H1 (cell line): Measurements from ENCODE around the gene ADAMTS1. TPM values are rescaled to one million over a fixed set of nuclear protein-coding genes. Genes with fewer than 3 reads are reported as not detected.

Source experiments
- CTCF ChIA-PET: fragments of 300-600 bp; sonication (Branson Sonifier 250); formaldehyde crosslinking; loops from one replicate; lab custom pipeline; 2021; ENCODE audit not compliant: partially characterized antibody; lab: Charles Lee
- POLR2A ChIA-PET: fragments of 300-600 bp; sonication (Branson Sonifier 250); formaldehyde crosslinking; loops from one replicate; lab custom pipeline; 2021; ENCODE audit warnings: inconsistent platforms; ENCODE audit not compliant: partially characterized antibody; lab: Charles Lee
- DNase-seq, 2 experiments: peaks; one replicate each; pipeline versions ENCODE4 v3.0.0 to v3.0.0-alpha.2; 2010 to 2022; ENCODE audit warnings: low spot score in 2 of 2, low read depth in 1 of 2, mixed read lengths in 1 of 2
- FAIRE-seq: peaks from 2 replicates; lab custom pipeline; 2011; peaks lifted over from hg19 to GRCh38; lab: Jason Lieb, UNC
- H2AFZ ChIP-seq: 2 replicates; pipeline ENCODE4 v1.8.1; 2012; ENCODE audit warnings: low read length, inconsistent platforms
- H2AK5ac ChIP-seq: 2 replicates; pipeline ENCODE4 v1.6.1; 2013; ENCODE audit warnings: low read depth, low read length
- H2BK120ac ChIP-seq: replicated peaks from 2 replicates; pipeline ENCODE3; 2013; ENCODE audit warnings: low read depth, low read length, inconsistent platforms
- H2BK12ac ChIP-seq: 2 replicates; pipeline ENCODE4 v1.6.1; 2013; ENCODE audit warnings: low read depth, low read length
- H2BK15ac ChIP-seq: 2 replicates; pipeline ENCODE4 v1.6.1; 2013; ENCODE audit warnings: low read length
- H2BK20ac ChIP-seq: 2 replicates; pipeline ENCODE4 v1.6.1; 2013; ENCODE audit warnings: low read length
- H2BK5ac ChIP-seq: 2 replicates; pipeline ENCODE4 v1.6.1; 2013; ENCODE audit warnings: low read depth, low read length
- H3K14ac ChIP-seq: 2 replicates; pipeline ENCODE4 v1.6.1; 2013; ENCODE audit warnings: inconsistent platforms; ENCODE audit not compliant: insufficient read length
- H3K18ac ChIP-seq: 2 replicates; pipeline ENCODE4 v1.6.1; 2013; ENCODE audit warnings: low read length; ENCODE audit errors: extremely low read depth
- H3K23ac ChIP-seq: 2 replicates; pipeline ENCODE4 v1.6.1; 2013; ENCODE audit warnings: inconsistent platforms; ENCODE audit not compliant: insufficient read length
- H3K23me2 ChIP-seq: 2 replicates; pipeline ENCODE4 v1.6.1; 2013; ENCODE audit warnings: low read depth, low read length
- H3K27ac ChIP-seq: 2 replicates; pipeline ENCODE4 v1.6.1; 2011; ENCODE audit warnings: low read depth, low read length, inconsistent platforms
- H3K27me3 ChIP-seq, 4 experiments: replicated peaks in 1 of 4; 1 replicate in 1 of 4; 2 replicates in 3 of 4; pipeline versions ENCODE4 v1.6.1 to v1.8.1; 2011 to 2013; ENCODE audit warnings: low read length in 3 of 4, mild to moderate bottlenecking in 3 of 4, inconsistent platforms in 2 of 4, mixed read lengths in 2 of 4, moderate library complexity in 1 of 4; ENCODE audit not compliant: control insufficient read depth in 3 of 4, insufficient read depth in 3 of 4; ENCODE audit errors: extremely low read depth in 1 of 4
- H3K36me3 ChIP-seq, 4 experiments: 2 replicates each; pipeline versions ENCODE4 v1.6.1 to v1.8.1; 2011 to 2013; ENCODE audit warnings: mild to moderate bottlenecking in 4 of 4, low read length in 3 of 4, moderate library complexity in 2 of 4, control low read depth in 1 of 4, inconsistent platforms in 1 of 4; ENCODE audit not compliant: insufficient read depth in 4 of 4, control insufficient read depth in 2 of 4
- H3K4ac ChIP-seq: replicated peaks from 2 replicates; pipeline ENCODE3; 2013; ENCODE audit warnings: low read length, low read depth, mixed read lengths, inconsistent platforms; ENCODE audit not compliant: insufficient read length
- H3K4me1 ChIP-seq, 4 experiments: replicated peaks in 1 of 4; 1 replicate in 1 of 4; 2 replicates in 3 of 4; pipeline versions ENCODE4 v1.6.1 to v1.8.1; 2011 to 2013; ENCODE audit warnings: low read length in 3 of 4, inconsistent platforms in 2 of 4, mixed read lengths in 1 of 4; ENCODE audit not compliant: insufficient read depth in 4 of 4, control insufficient read depth in 3 of 4
- H3K4me2 ChIP-seq, 2 experiments: 2 replicates each; pipeline versions ENCODE4 v1.6.1 to v1.8.1; 2011 to 2013; ENCODE audit warnings: low read depth in 2 of 2, low read length in 2 of 2, control low read depth in 1 of 2, inconsistent platforms in 1 of 2, mild to moderate bottlenecking in 1 of 2; ENCODE audit not compliant: insufficient read depth in 1 of 2
- H3K4me3 ChIP-seq, 4 experiments: fragments of 200-600, 300-600 bp in 1 of 4; sonication (generic), shearing (Covaris generic), sonication (Bioruptor Twin) in 1 of 4; 2 replicates each; pipeline versions ENCODE4 v1.5.1 to v1.8.1; 2011 to 2016; ENCODE audit warnings: low read length in 4 of 4, low read depth in 3 of 4, control low read depth in 2 of 4, inconsistent platforms in 2 of 4, mild to moderate bottlenecking in 2 of 4, mixed read lengths in 1 of 4, moderate library complexity in 1 of 4; ENCODE audit not compliant: insufficient read depth in 2 of 4; ENCODE audit errors: extremely low read depth in 1 of 4
- H3K56ac ChIP-seq: replicated peaks from 2 replicates; pipeline ENCODE3; 2013; ENCODE audit warnings: low read depth, mild to moderate bottlenecking, mixed read lengths, low read length, inconsistent platforms; ENCODE audit not compliant: insufficient read length
- H3K79me1 ChIP-seq: 2 replicates; pipeline ENCODE4 v1.6.1; 2013; ENCODE audit warnings: low read depth, low read length, control low read depth
- H3K79me2 ChIP-seq, 2 experiments: 2 replicates each; pipeline versions ENCODE4 v1.6.1 to v1.8.1; 2012 to 2013; ENCODE audit warnings: low read length in 2 of 2, mild to moderate bottlenecking in 2 of 2, inconsistent platforms in 1 of 2; ENCODE audit not compliant: insufficient read depth in 2 of 2, control insufficient read depth in 1 of 2
- H3K9ac ChIP-seq, 4 experiments: replicated peaks in 1 of 4; 1 replicate in 1 of 4; 2 replicates in 3 of 4; pipeline versions ENCODE4 v1.6.1 to v1.8.1; 2011 to 2013; ENCODE audit warnings: low read depth in 3 of 4, low read length in 3 of 4, control low read depth in 2 of 4, mild to moderate bottlenecking in 2 of 4, moderate library complexity in 2 of 4, inconsistent platforms in 1 of 4; ENCODE audit errors: extremely low read depth in 1 of 4
- H3K9me3 ChIP-seq, 2 experiments: 2 replicates each; pipeline versions ENCODE4 v1.6.1 to v1.8.1; 2012 to 2013; ENCODE audit warnings: mild to moderate bottlenecking in 2 of 2, moderate library complexity in 2 of 2, control low read depth in 1 of 2, inconsistent platforms in 1 of 2, low read depth in 1 of 2, low read length in 1 of 2, mixed read lengths in 1 of 2; ENCODE audit not compliant: insufficient read depth in 2 of 2
- H4K20me1 ChIP-seq, 2 experiments: replicated peaks in 1 of 2; 2 replicates each; pipeline versions ENCODE3 to v1.8.1; 2011 to 2013; ENCODE audit warnings: inconsistent platforms in 2 of 2, low read length in 2 of 2, mild to moderate bottlenecking in 1 of 2; ENCODE audit not compliant: insufficient read depth in 2 of 2, control insufficient read depth in 1 of 2
- H4K5ac ChIP-seq: 2 replicates; pipeline ENCODE4 v1.6.1; 2013; ENCODE audit warnings: low read length, low read depth, mixed read lengths, inconsistent platforms; ENCODE audit not compliant: insufficient read length
- H4K8ac ChIP-seq: 2 replicates; pipeline ENCODE4 v1.8.0; 2013; ENCODE audit warnings: mild to moderate bottlenecking, moderate library complexity, low read length, inconsistent platforms; ENCODE audit not compliant: insufficient read depth; ENCODE audit errors: extremely low read depth
- H4K91ac ChIP-seq: replicated peaks from 2 replicates; pipeline ENCODE3; 2013; ENCODE audit warnings: low read length, mixed read lengths, inconsistent platforms; ENCODE audit not compliant: insufficient read length
- CEBPB ChIP-seq: IDR thresholded peaks from 2 replicates; pipeline ENCODE4 v1.6.1; 2012; ENCODE audit warnings: low read depth, low read length
- KDM5A ChIP-seq: fragments of 200-600 bp; IDR thresholded peaks from 2 replicates; pipeline ENCODE4 v1.7.1; 2012; ENCODE audit warnings: mild to moderate bottlenecking, low read length, inconsistent platforms, mixed read lengths
- POLR2A ChIP-seq, 2 experiments: IDR thresholded peaks; 1 replicate in 1 of 2; 2 replicates in 1 of 2; pipeline ENCODE4 v1.6.1; 2011; ENCODE audit warnings: low read depth in 2 of 2, low read length in 2 of 2, mild to moderate bottlenecking in 2 of 2; ENCODE audit errors: control extremely low read depth in 1 of 2
- SIX5 ChIP-seq: IDR thresholded peaks from 2 replicates; pipeline ENCODE4 v1.6.1; 2011; ENCODE audit warnings: mild to moderate bottlenecking, low read depth, low read length
- SP4 ChIP-seq: IDR thresholded peaks from 2 replicates; pipeline ENCODE4 v1.6.1; 2012; ENCODE audit warnings: low read length, inconsistent platforms
- TCF12 ChIP-seq: IDR thresholded peaks from 2 replicates; pipeline ENCODE4 v1.6.1; 2011; ENCODE audit warnings: low read depth, mild to moderate bottlenecking, low read length
- WGBS, 2 experiments: shearing (Covaris generic) in 1 of 2; methylation state at CpG; one replicate each; pipeline versions ENCODE4 v1.1.6 to v1.1.7; 2013 to 2015; ENCODE audit warnings: low lambda C conversion rate in 2 of 2, mixed read lengths in 2 of 2, inconsistent platforms in 1 of 2, low coverage in 1 of 2, missing lambda C conversion rate in 1 of 2; ENCODE audit not compliant: insufficient replicate concordance in 2 of 2, insufficient coverage in 1 of 2, insufficient read length in 1 of 2; ENCODE audit errors: extremely low coverage in 1 of 2, missing lambda C conversion rate in 1 of 2; 5-methylcytosine and 5-hydroxymethylcytosine counted together
- polyA plus RNA-seq, 7 experiments: library from polyadenylated mRNA; depleted of rRNA in 3 of 7; stranded (reverse) in 5 of 7; unstranded in 2 of 7; fragments of >200 nt in 5 of 7; fragments of 200-250 nt in 2 of 7; gene quantifications; 1 replicate in 5 of 7; 2 replicates in 1 of 7; 4 replicates in 1 of 7; pipeline versions ENCODE4 v1.2.1 to v1.2.3, GENCODE V29; 2011 to 2013; ENCODE audit warnings: missing spikeins in 2 of 7, mixed read lengths in 2 of 7
- total RNA-seq: library from RNA; stranded (reverse); fragmentation: NEBNext Ultra II Directional; extraction: Animal tissue kit (Norgen Biotek cat#: 25700); gene quantifications from 2 replicates; pipeline ENCODE4 v1.2.1, GENCODE V29; 2021

Gene ADAMTS1
- total and polyA plus RNA-seq, 2 of the 8 experiments (the other 6 are each of a cell fraction or from before 2014, with no cell fraction given), result 10.7 to 22.4 TPM

GRCh38 chr21:26833011-26833410, 12.2 kb downstream of the ADAMTS1 start:
- Histone ChIP-seq H3K79me2 (no peaks in the 10 kb centered on the region), H4K8ac (no peak overlapping the region), H3K27ac (no peak overlapping the region), H3K4me2 (no peak overlapping the region), H2BK20ac (no peak overlapping the region), H2BK15ac (no peak overlapping the region), H2BK5ac (no peak overlapping the region), H3K9ac (no peak overlapping the region), H2BK120ac (no peak overlapping the region), H2AFZ (no peak overlapping the region), H3K4me3 (no peak overlapping the region), H2BK12ac (no peak overlapping the region), H3K79me1 (no peaks in the 10 kb centered on the region), H3K9me3 (no peaks in the 10 kb centered on the region), H4K20me1 (no peaks in the 10 kb centered on the region), H3K4me1 (no peaks in the 10 kb centered on the region), H3K23ac (no peak overlapping the region), H3K18ac (no peak overlapping the region), H3K14ac (no peak overlapping the region), H2AK5ac (no peak overlapping the region), H4K5ac (no peak overlapping the region), H3K23me2 (no peaks in the 10 kb centered on the region), H3K27me3 (no peaks in the 10 kb centered on the region), H3K36me3 (peaks cover 7 to 14% (median 12%) of the 10 kb centered on the region in 4 experiments), H3K56ac (no peak overlapping the region), H4K91ac (no peak overlapping the region), H3K4ac (no peak overlapping the region)
- ChIA-PET POLR2A (interaction anchor here (1.3 to 2.0 kb wide), 3 partner anchors 10 to 93 kb away, joined by 3 to 15 read pairs (median 4); partner anchors contain the start of gene ADAMTS1), CTCF (interaction anchor here (0.7 to 2.8 kb wide), 4 partner anchors 11 to 52 kb away, joined by 3 to 15 read pairs (median 10); partner anchors contain the start of gene ADAMTS1)
- FAIRE-seq (no peak), DNase-seq (no peak)
- 95% methylated on average over 4 of the region's 4 CpGs; no CpG with 5 or more reads in 1 of the 2 experiments for WGBS, 2 experiments
- no peak for TF ChIP-seq KDM5A
- no peak for TF ChIP-seq SIX5
- TF ChIP-seq POLR2A (IDR thresholded peaks at IDR 0.05; ENCODE audit: control extremely low read depth in 1 of 2, low read depth in 2 of 2, low read length in 2 of 2), result no peak
- TF ChIP-seq TCF12, result no peak
- TF ChIP-seq SP4, result no peak
- no peak for TF ChIP-seq CEBPB
